ENCODE measurements around the gene CEBPE. TPM values are rescaled to one million over a fixed set of nuclear protein-coding genes. Genes with fewer than 3 reads are reported as not detected.

Gene CEBPE
- total RNA-seq, 3 donors from 2014 or later = not detected

GRCh38 chr14:23119363-23120327 is 590 bp upstream of the CEBPE start:
- ATAC-seq (peak; percentile 4), DNase-seq (no peak)
- no peaks in the 10 kb centered on the region for H3K9me3 ChIP-seq
- H3K4me1 ChIP-seq (ENCODE audit: low read depth) = no peaks in the 10 kb centered on the region
- TF ChIP-seq CTCF (IDR thresholded peaks at IDR 0.05) = no peak
- no peak overlapping the region for H3K4me3 ChIP-seq
- intact Hi-C loops (cut with DNase I, micrococcal nuclease) = loop anchor here (1.0 to 2.0 kb wide), 2 partner anchors 65 to 68 kb away; no protein-coding TSS in a partner anchor
- H3K36me3 ChIP-seq (ENCODE audit: low read depth) = no peaks in the 10 kb centered on the region

- no peak for TF ChIP-seq CTCF (IDR thresholded peaks at IDR 0.05)
- Histone ChIP-seq H3K4me1 (ENCODE audit: low read depth) (no peaks in the 10 kb centered on the region), H3K9me3 (no peaks in the 10 kb centered on the region), H3K4me3 (no peak overlapping the region), H3K36me3 (ENCODE audit: low read depth) (no peaks in the 10 kb centered on the region)
- ATAC-seq = no peak
- intact Hi-C loops (cut with DNase I, micrococcal nuclease) = no loop called here
- DNase-seq = no peak
Observed at GRCh38 chr14:23117371-23118020, 1.6 kb downstream of the CEBPE start.

- no peak for TF ChIP-seq CTCF (IDR thresholded peaks at IDR 0.05)
- Histone ChIP-seq H3K9me3 (no peaks in the 10 kb centered on the region), H3K4me3 (no peak overlapping the region), H3K4me1 (ENCODE audit: low read depth) (no peaks in the 10 kb centered on the region), H3K36me3 (ENCODE audit: low read depth) (no peaks in the 10 kb centered on the region)
- DNase-seq (no peak), ATAC-seq (no peak)
- intact Hi-C loops (cut with DNase I, micrococcal nuclease) = no loop called here
Observed at GRCh38 chr14:23115918-23116317, 3.1 kb downstream of the CEBPE start.

- ATAC-seq (peak; percentile 47), DNase-seq (no peak)
- Histone ChIP-seq H3K4me3 (no peak overlapping the region), H3K36me3 (ENCODE audit: low read depth) (no peaks in the 10 kb centered on the region), H3K9me3 (no peaks in the 10 kb centered on the region), H3K4me1 (ENCODE audit: low read depth) (no peaks in the 10 kb centered on the region)
- TF ChIP-seq CTCF (IDR thresholded peaks at IDR 0.05) = no peak
- intact Hi-C loops (cut with DNase I, micrococcal nuclease) = no loop called here
Observed at GRCh38 chr14:23115039-23115731, 3.9 kb downstream of the CEBPE start.

- intact Hi-C loops (cut with DNase I, micrococcal nuclease) = no loop called here
- no peaks in the 10 kb centered on the region for H3K36me3 ChIP-seq (ENCODE audit: low read depth)
- no peaks in the 10 kb centered on the region for H3K4me1 ChIP-seq (ENCODE audit: low read depth)
- no peak for ATAC-seq
- no peak for DNase-seq
- no peak overlapping the region for H3K4me3 ChIP-seq
- no peaks in the 10 kb centered on the region for H3K9me3 ChIP-seq
- TF ChIP-seq CTCF (IDR thresholded peaks at IDR 0.05) = no peak
Observed at GRCh38 chr14:23114669-23115038, 4.4 kb downstream of the CEBPE start.
